ENCODE measurements around the gene KANK2. TPM values are rescaled to one million over a fixed set of nuclear protein-coding genes. Genes with fewer than 3 reads are reported as not detected.
"Not testable (repeated sequence)": the region's sequence is repeated elsewhere in the genome, so short reads cannot be mapped to it uniquely, and the experiment has no call there.

Gene KANK2
- polyA plus RNA-seq, 1 of the 3 experiments (the other 2 are of a cell fraction), result 92.4 TPM

DNA sequence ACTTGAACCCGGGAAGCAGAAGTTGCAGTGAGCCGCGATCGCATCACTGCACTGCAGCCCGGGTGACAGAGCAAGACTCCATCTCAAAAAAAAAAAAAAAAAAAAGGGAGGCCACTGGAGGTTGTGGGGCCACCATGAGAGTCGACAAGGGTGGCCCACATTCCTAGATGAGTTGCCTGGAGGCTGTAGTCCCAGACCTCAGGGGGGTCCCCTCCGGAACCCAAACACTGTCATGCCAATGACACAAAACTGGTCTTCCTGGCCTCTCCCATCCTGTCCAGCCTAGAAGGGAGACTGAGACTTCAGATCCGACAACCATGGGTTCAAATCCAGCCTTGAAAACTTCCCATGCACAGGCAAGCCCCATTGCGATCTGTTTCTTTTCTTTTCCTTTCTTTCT, 56.4 kb downstream of the KANK2 start:
- ChIA-PET CTCF (no interaction called here), POLR2A (interaction anchor here (0.7 kb wide), 2 partner anchors 60 to 713 kb away, joined by 3 to 4 read pairs; no protein-coding TSS in a partner anchor)
- Histone ChIP-seq H3K79me2 (ENCODE audit: insufficient read depth) (no peaks in the 10 kb centered on the region), H3K36me3 (replicated peaks in 1 of 2; ENCODE audit: control insufficient read depth in 1 of 2, insufficient read depth in 2 of 2, low read length in 1 of 2) (peaks cover 0 to 2% of the 10 kb centered on the region in 2 experiments), H3K27me3 (ENCODE audit: insufficient read depth) (no peaks in the 10 kb centered on the region), H3K4me2 (no peak overlapping the region), H3K9me3 (no peaks in the 10 kb centered on the region), H3K9me2 (no peaks in the 10 kb centered on the region), H2AFZ (ENCODE audit: low read depth) (no peak overlapping the region), H3K4me3 (ENCODE audit: low read depth in 2 of 2, low read length in 1 of 2) (no peak overlapping the region), H3K9ac (no peak overlapping the region), H3F3A (replicated peaks; ENCODE audit: insufficient read depth) (peaks cover 34% of the 10 kb centered on the region), H3K4me1 (ENCODE audit: control insufficient read depth in 1 of 2, insufficient read depth in 2 of 2, low read depth in 1 of 2, low read length in 1 of 2) (peaks cover 34% of the 10 kb centered on the region in 2 experiments; a peak in 3 of 4 replicates), H3K27ac (ENCODE audit: low read depth in 2 of 2, low read length in 1 of 2) (no peak overlapping the region), H4K20me1 (ENCODE audit: insufficient read depth) (no peaks in the 10 kb centered on the region)
- DNase-seq, result no peak
- no peak for TF ChIP-seq CTCF (IDR thresholded peaks at IDR 0.05)
- no peak for TF ChIP-seq EZH2phosphoT487 (IDR thresholded peaks at IDR 0.05; ENCODE audit: borderline replicate concordance, low read depth)
- TF ChIP-seq RFX5 (IDR thresholded peaks at IDR 0.05; ENCODE audit: low read length), result no peak
- TF ChIP-seq GATA2 (CRISPR knock-in tag; IDR thresholded peaks at IDR 0.05), result no peak
- 93% methylated on average over 9 of the region's 9 CpGs for WGBS (ENCODE audit: low lambda C conversion rate)

- DNase-seq; H3K9me2 ChIP-seq; H3K4me3 ChIP-seq (ENCODE audit: low read depth in 2 of 2, low read length in 1 of 2); H3K79me2 ChIP-seq (ENCODE audit: insufficient read depth); POLR2A ChIA-PET; H3K9ac ChIP-seq; H3K9me3 ChIP-seq; H3K27me3 ChIP-seq (ENCODE audit: insufficient read depth); H4K20me1 ChIP-seq (ENCODE audit: insufficient read depth); H2AFZ ChIP-seq (ENCODE audit: low read depth); H3K36me3 ChIP-seq (replicated peaks in 1 of 2; ENCODE audit: control insufficient read depth in 1 of 2, insufficient read depth in 2 of 2, low read length in 1 of 2); H3K4me2 ChIP-seq: not testable (repeated sequence)
- Histone ChIP-seq H3F3A (replicated peaks; ENCODE audit: insufficient read depth) (peaks cover 35% of the 10 kb centered on the region), H3K27ac (ENCODE audit: low read depth in 2 of 2, low read length in 1 of 2) (peak overlapping the region in 1 of 2 experiments; percentile 86; a peak in 1 of 4 replicates), H3K4me1 (ENCODE audit: control insufficient read depth in 1 of 2, insufficient read depth in 2 of 2, low read depth in 1 of 2, low read length in 1 of 2) (peaks cover 34% of the 10 kb centered on the region in 2 experiments; a peak in 3 of 4 replicates)
- WGBS (ENCODE audit: low lambda C conversion rate), result 90% methylated on average over 10 of the region's 10 CpGs
- CTCF ChIA-PET, result interaction anchor here (4.2 to 6.6 kb wide), 2 partner anchors 14 to 65 kb away, joined by 46 to 64 read pairs; no protein-coding TSS in a partner anchor
These were observed 57.3 kb downstream of the KANK2 start for GRCh38 chr19:11140023-11140538.

GRCh38 chr19:11138601-11139300, 58.6 kb downstream of the KANK2 start:
- ChIA-PET CTCF (interaction anchor here (0.7 to 6.6 kb wide), 14 partner anchors 9 to 344 kb away, joined by 3 to 64 read pairs (median 4); partner anchors contain the start of gene KANK2), POLR2A (interaction anchor here (1.9 kb wide), 1 partner anchor 59 kb away, joined by 4 read pairs; the partner anchor contains the start of gene KANK2)
- TF ChIP-seq TEAD4 (IDR thresholded peaks at IDR 0.05; ENCODE audit: borderline replicate concordance, insufficient read depth) (no peak), YY1 (IDR thresholded peaks at IDR 0.05; ENCODE audit: low read depth) (peak; percentile 69), RCOR1 (IDR thresholded peaks at IDR 0.05; ENCODE audit: low read length) (no peak), SMC3 (IDR thresholded peaks at IDR 0.05; ENCODE audit: low read depth, low read length) (no peak), RFX5 (IDR thresholded peaks at IDR 0.05; ENCODE audit: low read length) (no peak), USF1 (IDR thresholded peaks at IDR 0.05; ENCODE audit: borderline replicate concordance, low read depth) (no peak), ELF1 (IDR thresholded peaks at IDR 0.05) (no peak), NRF1 (IDR thresholded peaks at IDR 0.05; ENCODE audit: low read depth, low read length) (no peak), EP300 (IDR thresholded peaks at IDR 0.05; ENCODE audit: borderline replicate concordance in 1 of 2, low read depth in 1 of 2, low read length in 1 of 2) (peak in 1 of 2 experiments; percentile 53; a peak in 1 of 4 replicates), FOSL2 (IDR thresholded peaks at IDR 0.05; ENCODE audit: borderline replicate concordance, low read depth) (peak; percentile 78; the same call in 1 of the 2 replicates), MXI1 (IDR thresholded peaks at IDR 0.05; ENCODE audit: low read depth, low read length) (no peak)
- TF ChIP-seq, protein P1, sequence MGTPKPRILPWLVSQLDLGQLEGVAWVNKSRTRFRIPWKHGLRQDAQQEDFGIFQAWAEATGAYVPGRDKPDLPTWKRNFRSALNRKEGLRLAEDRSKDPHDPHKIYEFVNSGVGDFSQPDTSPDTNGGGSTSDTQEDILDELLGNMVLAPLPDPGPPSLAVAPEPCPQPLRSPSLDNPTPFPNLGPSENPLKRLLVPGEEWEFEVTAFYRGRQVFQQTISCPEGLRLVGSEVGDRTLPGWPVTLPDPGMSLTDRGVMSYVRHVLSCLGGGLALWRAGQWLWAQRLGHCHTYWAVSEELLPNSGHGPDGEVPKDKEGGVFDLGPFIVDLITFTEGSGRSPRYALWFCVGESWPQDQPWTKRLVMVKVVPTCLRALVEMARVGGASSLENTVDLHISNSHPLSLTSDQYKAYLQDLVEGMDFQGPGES (IDR thresholded peaks at IDR 0.05; ENCODE audit: low read depth, low read length), result no peak

More at GRCh38 chr19:11138601-11139300, 58.6 kb downstream of the KANK2 start:
- Histone ChIP-seq H2AFZ (ENCODE audit: low read depth) (no peak overlapping the region), H3K79me2 (ENCODE audit: insufficient read depth) (no peaks in the 10 kb centered on the region), H4K20me1 (ENCODE audit: insufficient read depth) (no peaks in the 10 kb centered on the region), H3K4me3 (ENCODE audit: low read depth in 2 of 2, low read length in 1 of 2) (no peak overlapping the region; a peak in 1 of 4 replicates), H3K27me3 (ENCODE audit: insufficient read depth) (no peaks in the 10 kb centered on the region), H3K4me2 (peak overlapping the region; percentile 82), H3K27ac (ENCODE audit: low read depth in 2 of 2, low read length in 1 of 2) (peak overlapping the region; percentile 83 to 86), H3K4me1 (ENCODE audit: control insufficient read depth in 1 of 2, insufficient read depth in 2 of 2, low read depth in 1 of 2, low read length in 1 of 2) (peaks cover 30 to 34% of the 10 kb centered on the region in 2 experiments; a peak in 3 of 4 replicates), H3K36me3 (replicated peaks in 1 of 2; ENCODE audit: control insufficient read depth in 1 of 2, insufficient read depth in 2 of 2, low read length in 1 of 2) (no peaks in the 10 kb centered on the region), H3K9ac (peak overlapping the region; percentile 53; the same call in 1 of the 2 replicates), H3F3A (replicated peaks; ENCODE audit: insufficient read depth) (peaks cover 25% of the 10 kb centered on the region), H3K9me3 (no peaks in the 10 kb centered on the region), H3K9me2 (no peaks in the 10 kb centered on the region)
- peak; percentile 61 for DNase-seq
- 18% methylated on average over 7 of the region's 13 CpGs for WGBS (ENCODE audit: low lambda C conversion rate)

All from SK-N-SH (cell line).